NCI-H82 treated with DMSO at 0.1 percent for 48 hours (cell line): ENCODE results near the gene FLRT2.

Source experiments
- DNase-seq: peaks from one replicate; lab custom pipeline; 2025; ENCODE audit not compliant: unreplicated experiment; lab: John Stamatoyannopoulos, UW

Gene FLRT2

GRCh38 chr14:85529803-85530574, at the start of gene FLRT2:
Gene FLRT2, plus strand, starts transcription at chr14:85530144. Its CDS starts 91,371 bp downstream, at chr14:85621515.
- no peak for DNase-seq

- DNase-seq: no peak
These were observed 48.5 kb upstream of the FLRT2 start for GRCh38 chr14:85481471-85481870.

- no peak for DNase-seq
These were observed 47.4 kb upstream of the FLRT2 start for GRCh38 chr14:85482552-85482951.

GRCh38 chr14:85483037-85483436, 46.9 kb upstream of the FLRT2 start:
- DNase-seq: no peak

GRCh38 chr14:85483652-85484051, 46.3 kb upstream of the FLRT2 start:
- DNase-seq: no peak

GRCh38 chr14:85487215-85487614, 42.7 kb upstream of the FLRT2 start:
- DNase-seq: no peak

GRCh38 chr14:85501751-85502150, 28.2 kb upstream of the FLRT2 start:
- no peak for DNase-seq

- DNase-seq: no peak
These were observed 21.1 kb upstream of the FLRT2 start for GRCh38 chr14:85508863-85509262.

GRCh38 chr14:85512451-85512850, 17.5 kb upstream of the FLRT2 start:
- DNase-seq: no peak

GRCh38 chr14:85514487-85514886, 15.5 kb upstream of the FLRT2 start:
- DNase-seq: no peak

- no peak for DNase-seq
These were observed 13.5 kb upstream of the FLRT2 start for GRCh38 chr14:85516239-85517113.

GRCh38 chr14:85517114-85517688, 12.7 kb upstream of the FLRT2 start:
- no peak for DNase-seq

GRCh38 chr14:85519661-85520305, 10.2 kb upstream of the FLRT2 start:
- DNase-seq: no peak

- no peak for DNase-seq
These were observed 9.4 kb upstream of the FLRT2 start for GRCh38 chr14:85520581-85520980.

GRCh38 chr14:85523624-85524023, 6.3 kb upstream of the FLRT2 start:
- no peak for DNase-seq

- no peak for DNase-seq
These were observed 2.9 kb upstream of the FLRT2 start for GRCh38 chr14:85527006-85527405.

- DNase-seq: no peak
These were observed 2.4 kb upstream of the FLRT2 start for GRCh38 chr14:85527445-85528035.

GRCh38 chr14:85528080-85528896, 1.7 kb upstream of the FLRT2 start:
- DNase-seq: peak; percentile 3

GRCh38 chr14:85528897-85529631, 880 bp upstream of the FLRT2 start:
- DNase-seq: no peak
